BE2C (cell line): Measurements from ENCODE around the gene DACT1.

ENCODE experiments used
- DNase-seq: peaks from one replicate; pipeline ENCODE4 v3.0.0-alpha.2; 2020
- H3K27me3 ChIP-seq: fragments of 250-450 bp; sonication (Bioruptor Pico); 2 replicates; pipeline ENCODE4 v1.5.1; 2020; ENCODE audit warnings: mild to moderate bottlenecking
- H3K36me3 ChIP-seq: fragments of 250-450 bp; sonication (Bioruptor Pico); 2 replicates; pipeline ENCODE4 v1.5.1; 2020; ENCODE audit warnings: mild to moderate bottlenecking
- H3K4me1 ChIP-seq: fragments of 250-450 bp; sonication (Bioruptor Pico); 2 replicates; pipeline ENCODE4 v1.5.1; 2020
- H3K4me3 ChIP-seq: 2 replicates; pipeline ENCODE4 v1.5.1; 2011; ENCODE audit warnings: low read depth, low read length
- H3K9me3 ChIP-seq: fragments of 250-450 bp; sonication (Bioruptor Pico); 2 replicates; pipeline ENCODE4 v1.5.1; 2020
- TF ChIP-seq, protein P1 (sequence below): IDR thresholded peaks from 2 replicates; pipeline ENCODE4 v1.5.1; 2012; ENCODE audit warnings: mild to moderate bottlenecking, low read depth, low read length

Gene DACT1

DNA sequence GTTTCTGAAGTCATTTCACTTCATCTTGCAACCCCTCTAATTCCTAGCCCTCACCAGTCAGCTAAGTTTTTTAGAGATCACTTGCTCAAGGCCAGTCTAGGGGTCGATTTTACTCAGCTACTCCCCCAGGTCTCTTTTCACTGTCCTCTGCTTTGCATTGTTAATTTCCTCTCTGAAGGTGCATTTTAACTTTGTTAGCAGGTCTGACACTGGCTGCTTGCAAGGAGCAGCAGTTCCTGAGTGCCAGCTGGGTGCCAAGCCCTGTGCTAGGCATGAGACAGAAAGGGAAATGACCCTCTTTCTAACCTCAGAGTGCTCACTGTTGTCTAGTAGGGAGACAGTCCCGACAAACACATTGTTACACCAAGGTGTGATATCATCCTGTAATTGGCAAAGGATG, 17.8 kb upstream of the DACT1 start:
- Histone ChIP-seq H3K4me1 (no peaks in the 10 kb centered on the region), H3K9me3 (no peaks in the 10 kb centered on the region), H3K36me3 (no peaks in the 10 kb centered on the region), H3K4me3 (no peak overlapping the region), H3K27me3 (no peaks in the 10 kb centered on the region)
- TF ChIP-seq, protein P1, sequence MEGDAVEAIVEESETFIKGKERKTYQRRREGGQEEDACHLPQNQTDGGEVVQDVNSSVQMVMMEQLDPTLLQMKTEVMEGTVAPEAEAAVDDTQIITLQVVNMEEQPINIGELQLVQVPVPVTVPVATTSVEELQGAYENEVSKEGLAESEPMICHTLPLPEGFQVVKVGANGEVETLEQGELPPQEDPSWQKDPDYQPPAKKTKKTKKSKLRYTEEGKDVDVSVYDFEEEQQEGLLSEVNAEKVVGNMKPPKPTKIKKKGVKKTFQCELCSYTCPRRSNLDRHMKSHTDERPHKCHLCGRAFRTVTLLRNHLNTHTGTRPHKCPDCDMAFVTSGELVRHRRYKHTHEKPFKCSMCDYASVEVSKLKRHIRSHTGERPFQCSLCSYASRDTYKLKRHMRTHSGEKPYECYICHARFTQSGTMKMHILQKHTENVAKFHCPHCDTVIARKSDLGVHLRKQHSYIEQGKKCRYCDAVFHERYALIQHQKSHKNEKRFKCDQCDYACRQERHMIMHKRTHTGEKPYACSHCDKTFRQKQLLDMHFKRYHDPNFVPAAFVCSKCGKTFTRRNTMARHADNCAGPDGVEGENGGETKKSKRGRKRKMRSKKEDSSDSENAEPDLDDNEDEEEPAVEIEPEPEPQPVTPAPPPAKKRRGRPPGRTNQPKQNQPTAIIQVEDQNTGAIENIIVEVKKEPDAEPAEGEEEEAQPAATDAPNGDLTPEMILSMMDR, result no peak
- no peak for DNase-seq

- TF ChIP-seq, protein P1, result no peak
- Histone ChIP-seq H3K9me3 (no peaks in the 10 kb centered on the region; the same call in 1 of the 2 replicates), H3K4me1 (no peaks in the 10 kb centered on the region), H3K4me3 (no peak overlapping the region), H3K27me3 (peaks cover 5% of the 10 kb centered on the region), H3K36me3 (no peaks in the 10 kb centered on the region)
- DNase-seq, result no peak
Measured at GRCh38 chr14:58625438-58625837, 12.3 kb upstream of the DACT1 start.

DNA sequence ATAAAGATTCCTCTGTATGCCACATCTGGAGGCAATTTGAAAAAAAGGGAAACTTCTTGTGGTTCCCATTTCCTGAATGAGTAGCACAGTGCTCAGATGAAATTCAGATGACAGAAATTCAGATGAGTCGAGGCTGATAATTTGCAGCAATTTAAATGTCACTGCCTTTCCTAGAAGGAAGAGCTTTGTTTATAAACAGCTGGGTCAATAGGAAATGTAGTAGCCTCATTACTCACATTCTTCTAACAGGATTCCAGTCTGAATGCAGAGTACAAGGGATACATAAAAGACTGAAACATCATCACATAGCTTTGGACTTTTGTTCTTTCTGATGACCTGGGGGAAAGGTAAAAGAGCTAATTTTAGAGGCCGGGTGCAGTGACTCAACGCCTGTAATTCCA, 11.3 kb upstream of the DACT1 start:
- H3K36me3 ChIP-seq, result no peaks in the 10 kb centered on the region
- no peaks in the 10 kb centered on the region for H3K4me1 ChIP-seq
- TF ChIP-seq, protein P1, result no peak
- H3K27me3 ChIP-seq, result peaks cover 10% of the 10 kb centered on the region
- H3K4me3 ChIP-seq, result no peak overlapping the region
- DNase-seq, result no peak
- H3K9me3 ChIP-seq, result no peaks in the 10 kb centered on the region; the same call in 1 of the 2 replicates

GRCh38 chr14:58628406-58628805, 9.4 kb upstream of the DACT1 start:
- Histone ChIP-seq H3K36me3 (no peaks in the 10 kb centered on the region), H3K4me1 (no peaks in the 10 kb centered on the region), H3K9me3 (no peaks in the 10 kb centered on the region; the same call in 1 of the 2 replicates), H3K4me3 (no peak overlapping the region), H3K27me3 (peaks cover 16% of the 10 kb centered on the region)
- no peak for DNase-seq
- TF ChIP-seq, protein P1, result no peak

DNA sequence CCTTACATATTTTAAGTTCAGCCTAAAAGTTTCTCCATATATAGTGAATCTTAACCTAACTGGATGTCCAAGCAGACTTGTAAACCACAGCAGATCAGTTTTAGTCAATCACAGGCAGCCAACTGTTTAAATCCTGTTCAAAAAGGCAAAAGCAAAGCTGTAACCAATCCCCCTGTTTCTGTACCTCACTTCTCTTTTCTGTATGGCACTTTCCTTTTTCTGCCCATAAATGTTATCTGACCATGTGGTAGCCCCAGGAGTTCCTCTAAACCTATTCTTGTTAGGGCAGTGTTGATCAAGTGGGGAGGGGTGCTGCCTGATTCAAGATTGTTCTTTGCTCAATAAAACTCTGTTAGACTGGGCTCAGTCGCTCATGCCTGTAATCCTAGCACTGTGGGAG, 8.5 kb upstream of the DACT1 start:
- Histone ChIP-seq H3K9me3 (no peaks in the 10 kb centered on the region; the same call in 1 of the 2 replicates), H3K4me1 (no peaks in the 10 kb centered on the region), H3K36me3 (no peaks in the 10 kb centered on the region), H3K4me3 (no peak overlapping the region), H3K27me3 (peaks cover 16% of the 10 kb centered on the region)
- TF ChIP-seq, protein P1, result no peak
- no peak for DNase-seq

DNA sequence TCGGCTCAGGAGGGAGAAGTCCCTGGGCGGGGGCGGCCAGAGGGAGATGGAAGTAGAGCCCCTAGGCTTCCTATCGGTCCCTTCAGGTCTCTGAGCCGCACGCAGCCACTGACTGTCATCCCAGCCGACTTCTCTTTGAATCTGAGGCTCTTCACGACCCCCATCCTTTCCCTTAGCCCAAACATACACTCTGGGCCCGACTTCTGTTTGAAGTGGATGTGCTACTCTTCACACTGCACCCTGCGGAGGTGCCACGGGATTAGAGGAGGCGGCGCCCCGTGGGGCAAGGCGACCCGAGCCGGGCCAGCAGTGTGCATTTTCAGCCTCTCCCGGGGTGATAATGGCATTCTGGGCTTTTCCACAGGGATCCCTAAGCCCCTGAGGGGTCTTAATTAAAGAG, 6.0 kb upstream of the DACT1 start:
- peaks cover 22% of the 10 kb centered on the region for H3K27me3 ChIP-seq

More for the DNA sequence above, 6.0 kb upstream of the DACT1 start:
- Histone ChIP-seq H3K4me1 (no peaks in the 10 kb centered on the region), H3K4me3 (no peak overlapping the region), H3K9me3 (no peaks in the 10 kb centered on the region; the same call in 1 of the 2 replicates), H3K36me3 (no peaks in the 10 kb centered on the region)
- no peak for DNase-seq
- TF ChIP-seq, protein P1, result no peak
